Fibroblast of villous mesenchyme (primary cell): Measurements from ENCODE around the gene AMD1. TPM values are rescaled to one million over a fixed set of nuclear protein-coding genes. Genes with fewer than 3 reads are reported as not detected.

Experiments
- DNase-seq: peaks from one replicate; pipeline ENCODE4 v3.0.0-alpha.2; 2010; ENCODE audit warnings: low read depth
- H3K4me3 ChIP-seq: 2 replicates; pipeline ENCODE4 v1.5.1; 2011; ENCODE audit warnings: low read depth, mild to moderate bottlenecking, low read length
- CTCF ChIP-seq: IDR thresholded peaks from 2 replicates; pipeline ENCODE4 v1.5.1; 2012; ENCODE audit warnings: low read depth, mild to moderate bottlenecking, low read length; ENCODE audit not compliant: insufficient read depth
- total RNA-seq: library from RNA; depleted of rRNA; stranded (reverse); fragments of >200 nt; gene quantifications from 2 replicates; pipeline ENCODE4 v1.2.3, GENCODE V29; 2012

AMD1 gene
- total RNA-seq, 1 donor, result 123 TPM

GRCh38 chr6:110884321-110884720 lies 9.7 kb downstream of the AMD1 start:
- no peak for TF ChIP-seq CTCF
- no peak overlapping the region for H3K4me3 ChIP-seq
- no peak for DNase-seq

- H3K4me3 ChIP-seq, result no peak overlapping the region
- TF ChIP-seq CTCF, result no peak
- no peak for DNase-seq
Measured at GRCh38 chr6:110885526-110885925, 10.9 kb downstream of the AMD1 start.

- TF ChIP-seq CTCF, result no peak
- H3K4me3 ChIP-seq, result no peak overlapping the region
- no peak for DNase-seq
Measured at GRCh38 chr6:110886555-110887167, 12.1 kb downstream of the AMD1 start.

GRCh38 chr6:110890288-110890687 lies 15.7 kb downstream of the AMD1 start:
- H3K4me3 ChIP-seq, result no peak overlapping the region
- no peak for TF ChIP-seq CTCF
- DNase-seq, result no peak

GRCh38 chr6:110895907-110896608 lies 21.5 kb downstream of the AMD1 start:
- no peak for TF ChIP-seq CTCF
- DNase-seq, result no peak
- H3K4me3 ChIP-seq, result no peak overlapping the region

- no peak overlapping the region for H3K4me3 ChIP-seq
- no peak for TF ChIP-seq CTCF
- peak; percentile 24 for DNase-seq
Measured at GRCh38 chr6:110897433-110897832, 22.8 kb downstream of the AMD1 start.
